Vagina (tissue), 2 donors: Measurements from ENCODE around the gene GAGE10. TPM values are rescaled to one million over a fixed set of nuclear protein-coding genes. Genes with fewer than 3 reads are reported as not detected.

Experiments used
- DNase-seq, 2 donors: peaks; one replicate each; pipeline ENCODE4 v3.0.0-alpha.2; 2017; ENCODE audit errors: extremely low spot score in 2 of 2
- H3K27ac ChIP-seq: fragments of 200-600 bp; sonication (generic); one replicate; pipeline ENCODE4 v1.5.1; 2019
- H3K27me3 ChIP-seq: fragments of 200-600 bp; sonication (generic); one replicate; pipeline ENCODE4 v1.5.1; 2019
- H3K36me3 ChIP-seq, 2 donors: fragments of 200-600 bp; sonication (generic); one replicate each; pipeline ENCODE4 v1.5.1; 2017 to 2019
- H3K4me1 ChIP-seq: fragments of 200-600 bp; sonication (generic); one replicate; pipeline ENCODE4 v1.5.1; 2019
- H3K4me3 ChIP-seq, 2 donors: fragments of 200-600 bp; sonication (generic); 1 replicate in 1 of 2; 2 replicates in 1 of 2; pipeline ENCODE4 v1.5.1; 2016 to 2019
- H3K9me3 ChIP-seq: fragments of 200-600 bp; sonication (generic); one replicate; pipeline ENCODE4 v1.5.1; 2019
- CTCF ChIP-seq, 3 experiments: fragments of 450-650 bp in 2 of 3; fragments of 200-600 bp in 1 of 3; sonication (generic) in 1 of 3; IDR thresholded peaks; one replicate each; pipeline ENCODE4 v1.5.1; 2017 to 2019; ENCODE audit warnings: antibody characterized with exemption in 3 of 3, mild to moderate bottlenecking in 2 of 3, moderate library complexity in 2 of 3
- POLR2A ChIP-seq, 2 donors: fragments of 450-650 bp; IDR thresholded peaks; one replicate each; pipeline ENCODE4 v1.6.1; 2017; ENCODE audit warnings: antibody characterized with exemption in 2 of 2, mild to moderate bottlenecking in 2 of 2, moderate library complexity in 2 of 2
- POLR2AphosphoS5 ChIP-seq, 2 donors: sonication (generic); formaldehyde crosslinking; IDR thresholded peaks; one replicate each; pipeline ENCODE4 v1.9.0; 2017; ENCODE audit warnings: antibody characterized with exemption in 2 of 2, mild to moderate bottlenecking in 2 of 2, low read depth in 1 of 2; ENCODE audit not compliant: insufficient read depth in 1 of 2
- intact Hi-C: fragments of 100-400 bp; cut with DNase I; formaldehyde crosslinking; loops from one replicate; pipeline ENCODE4 v1.15.1; 2023
- total RNA-seq: library from RNA; depleted of rRNA; stranded (reverse); fragments of >200 nt; gene quantifications from one replicate; pipeline ENCODE4 v1.2.3, GENCODE V29; 2016

The GAGE10 gene
- total RNA-seq, 1 donor from 2014 or later = not detected

GRCh38 chrX:49276207-49276606 is 27.2 kb upstream of the GAGE10 start:
- TF ChIP-seq CTCF (IDR thresholded peaks at IDR 0.05) (no peak), POLR2AphosphoS5 (IDR thresholded peaks at IDR 0.05; ENCODE audit: insufficient read depth in 1 of 2, low read depth in 1 of 2) (no peak), POLR2A (IDR thresholded peaks at IDR 0.05) (no peak)
- Histone ChIP-seq H3K4me3 (no peak overlapping the region), H3K27ac (no peak overlapping the region), H3K4me1 (peaks cover 26% of the 10 kb centered on the region), H3K36me3 (no peaks in the 10 kb centered on the region), H3K27me3 (no peaks in the 10 kb centered on the region), H3K9me3 (no peaks in the 10 kb centered on the region)
- DNase-seq = no peak
- intact Hi-C loops = no loop called here

DNA sequence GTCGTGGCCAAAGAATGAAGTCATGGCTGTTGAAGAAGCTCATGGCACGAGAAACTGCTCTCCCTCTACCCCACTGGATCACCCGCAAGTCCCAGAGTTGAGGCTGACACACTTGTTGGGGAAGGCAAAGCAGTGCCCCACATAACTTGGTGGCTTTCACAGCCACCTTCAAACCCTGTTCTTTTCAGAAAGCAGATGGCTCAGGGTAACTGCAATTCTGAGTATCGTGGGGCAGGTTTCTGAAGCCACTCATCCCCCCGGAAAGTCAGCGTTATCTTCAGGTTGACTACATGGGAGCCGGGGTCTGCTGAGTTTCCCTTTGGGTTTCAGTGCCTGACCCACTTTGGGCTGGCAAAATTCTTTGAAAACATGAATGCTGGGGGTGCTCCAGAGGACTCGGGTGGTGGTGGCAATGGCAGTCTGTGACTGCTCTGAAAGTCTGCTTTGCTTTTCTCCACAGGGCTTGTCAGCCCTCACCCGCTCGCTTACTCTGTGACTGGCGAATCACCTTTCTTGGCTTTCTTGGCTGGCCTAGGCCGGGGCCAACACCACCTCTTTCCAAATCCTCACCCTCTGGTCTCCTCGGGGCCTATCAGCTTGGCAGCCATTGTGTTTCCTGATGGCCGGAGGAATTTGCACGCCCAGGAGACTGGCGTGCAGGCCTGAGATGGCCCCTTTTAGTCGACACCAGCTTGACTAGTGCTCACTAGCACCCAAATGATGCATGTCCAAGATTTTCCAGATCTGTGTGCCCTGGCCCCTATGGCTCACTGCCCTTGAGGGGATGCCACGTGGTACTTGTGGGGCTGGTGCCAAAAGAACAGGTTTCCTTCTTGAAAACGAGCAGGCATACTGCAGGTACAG is 26.5 kb upstream of the GAGE10 start:
- DNase-seq = peak in 1 of 2 donors; percentile 67
- TF ChIP-seq CTCF (IDR thresholded peaks at IDR 0.05) (no peak), POLR2A (IDR thresholded peaks at IDR 0.05) (no peak), POLR2AphosphoS5 (IDR thresholded peaks at IDR 0.05; ENCODE audit: insufficient read depth in 1 of 2, low read depth in 1 of 2) (no peak)
- intact Hi-C loops = no loop called here
- Histone ChIP-seq H3K4me1 (peaks cover 19% of the 10 kb centered on the region), H3K27ac (no peak overlapping the region), H3K36me3 (no peaks in the 10 kb centered on the region), H3K27me3 (no peaks in the 10 kb centered on the region), H3K9me3 (no peaks in the 10 kb centered on the region), H3K4me3 (no peak overlapping the region)

DNA sequence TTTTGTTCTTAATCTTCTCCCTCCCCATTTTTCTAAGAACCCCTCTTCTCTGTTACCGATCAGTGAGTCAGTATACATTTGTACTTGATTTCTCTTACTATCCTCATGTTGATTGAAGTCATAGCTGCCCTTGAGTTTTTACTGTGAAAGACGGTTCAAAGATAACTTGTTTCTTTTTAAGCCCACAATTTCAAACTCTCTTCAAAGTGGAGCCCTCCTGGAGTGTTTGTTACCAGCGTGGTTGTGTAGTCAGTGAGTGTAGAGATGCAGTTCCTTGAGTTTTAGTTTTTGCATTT is 26.0 kb upstream of the GAGE10 start:
- Histone ChIP-seq H3K4me3 (no peak overlapping the region), H3K36me3 (no peaks in the 10 kb centered on the region), H3K27me3 (no peaks in the 10 kb centered on the region), H3K9me3 (no peaks in the 10 kb centered on the region), H3K4me1 (peaks cover 13% of the 10 kb centered on the region), H3K27ac (no peak overlapping the region)
- DNase-seq = no peak
- no peak for TF ChIP-seq POLR2A (IDR thresholded peaks at IDR 0.05)
- TF ChIP-seq CTCF (IDR thresholded peaks at IDR 0.05) = no peak
- no peak for TF ChIP-seq POLR2AphosphoS5 (IDR thresholded peaks at IDR 0.05; ENCODE audit: insufficient read depth in 1 of 2, low read depth in 1 of 2)
- intact Hi-C loops = no loop called here

DNA sequence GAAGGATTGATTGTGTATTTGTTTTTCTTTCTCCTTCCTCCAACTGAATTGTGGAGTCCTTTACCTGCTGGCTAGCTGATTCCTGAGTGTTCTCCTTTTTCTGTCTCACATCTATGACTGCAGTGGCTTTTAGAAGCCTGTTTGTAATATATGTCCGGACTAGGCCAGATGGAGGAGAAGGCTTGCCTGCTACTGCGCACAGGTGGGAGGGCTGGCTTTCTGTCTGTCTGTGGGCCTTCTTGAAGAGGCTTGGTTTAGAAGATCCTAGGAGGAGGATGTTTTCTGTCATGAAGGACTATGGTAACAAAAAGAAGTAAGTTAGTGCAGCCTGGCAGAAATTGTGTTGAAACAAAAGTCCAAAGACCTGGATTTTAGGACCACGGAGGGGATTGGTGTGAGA is 25.4 kb upstream of the GAGE10 start:
- intact Hi-C loops = no loop called here
- H3K4me1 ChIP-seq = peaks cover 11% of the 10 kb centered on the region
- TF ChIP-seq POLR2A (IDR thresholded peaks at IDR 0.05) (no peak), POLR2AphosphoS5 (IDR thresholded peaks at IDR 0.05; ENCODE audit: insufficient read depth in 1 of 2, low read depth in 1 of 2) (no peak), CTCF (IDR thresholded peaks at IDR 0.05) (no peak)
- no peaks in the 10 kb centered on the region for H3K27me3 ChIP-seq
- no peaks in the 10 kb centered on the region for H3K36me3 ChIP-seq
- H3K4me3 ChIP-seq = no peak overlapping the region
- DNase-seq = no peak
- H3K9me3 ChIP-seq = no peaks in the 10 kb centered on the region
- no peak overlapping the region for H3K27ac ChIP-seq

GRCh38 chrX:49282647-49283011 is 20.8 kb upstream of the GAGE10 start:
- no peak for DNase-seq
- H3K9me3 ChIP-seq = no peaks in the 10 kb centered on the region
- peaks cover under 1% of the 10 kb centered on the region for H3K4me1 ChIP-seq
- TF ChIP-seq POLR2AphosphoS5 (IDR thresholded peaks at IDR 0.05; ENCODE audit: insufficient read depth in 1 of 2, low read depth in 1 of 2) = no peak
- TF ChIP-seq CTCF (IDR thresholded peaks at IDR 0.05) = no peak
- no peak for TF ChIP-seq POLR2A (IDR thresholded peaks at IDR 0.05)
- H3K27ac ChIP-seq = no peak overlapping the region
- intact Hi-C loops = no loop called here
- no peak overlapping the region for H3K4me3 ChIP-seq
- H3K27me3 ChIP-seq = no peaks in the 10 kb centered on the region
- peaks cover 0 to 6% of the 10 kb centered on the region in 2 donors for H3K36me3 ChIP-seq
